OCI-LY3 (cell line): ENCODE data around the gene TMEM238.

Experiments
- H2AFZ ChIP-seq: fragments of 200-600, 300-600 bp; shearing (Covaris generic); 2 replicates; pipeline ENCODE4 v1.6.0; 2014; ENCODE audit warnings: antibody characterized with exemption, low read depth, low read length
- H3K27ac ChIP-seq: fragments of 200-600, 300-600 bp; sonication (generic); 2 replicates; pipeline ENCODE4 v1.5.1; 2014; ENCODE audit warnings: mild to moderate bottlenecking, low read length, moderate library complexity, mixed read lengths
- H3K27me3 ChIP-seq: fragments of 200-600, 300-600 bp; sonication (generic); 2 replicates; pipeline ENCODE4 v1.6.1; 2014; ENCODE audit warnings: low read depth, low read length, mixed read lengths
- H3K36me3 ChIP-seq: fragments of 200-600, 300-600 bp; sonication (generic); replicated peaks from 2 replicates; pipeline ENCODE3; 2014; ENCODE audit warnings: low read depth, low read length, mixed read lengths
- H3K4me1 ChIP-seq: fragments of 300-600, 200-600 bp; sonication (generic); 2 replicates; pipeline ENCODE4 v1.6.1; 2014; ENCODE audit warnings: low read length, mixed read lengths
- H3K4me2 ChIP-seq: fragments of 200-600, 300-600 bp; sonication (generic); 2 replicates; pipeline ENCODE4 v1.6.1; 2014; ENCODE audit warnings: low read length, mixed read lengths
- H3K4me3 ChIP-seq: fragments of 300-600, 200-600 bp; sonication (generic); 2 replicates; pipeline ENCODE4 v1.5.1; 2014; ENCODE audit warnings: antibody characterized with exemption, mild to moderate bottlenecking, low read length, moderate library complexity
- H3K79me2 ChIP-seq: fragments of 300-600, 200-600 bp; shearing (Covaris generic); 2 replicates; pipeline ENCODE4 v1.6.1; 2014; ENCODE audit warnings: mild to moderate bottlenecking, low read length, mixed read lengths
- H3K9ac ChIP-seq: fragments of 300-600, 200-600 bp; shearing (Covaris generic); 2 replicates; pipeline ENCODE4 v1.6.0; 2014; ENCODE audit warnings: mild to moderate bottlenecking, low read length, moderate library complexity
- H3K9me3 ChIP-seq: fragments of 200-600, 300-600 bp; shearing (Covaris generic); 2 replicates; pipeline ENCODE4 v1.6.1; 2014; ENCODE audit warnings: low read length, mixed read lengths; ENCODE audit not compliant: insufficient read depth
- H4K20me1 ChIP-seq: fragments of 200-600, 300-600 bp; sonication (generic); 2 replicates; pipeline ENCODE4 v1.6.1; 2016; ENCODE audit warnings: low read length, mixed read lengths; ENCODE audit not compliant: insufficient read depth
- EZH2phosphoT487 ChIP-seq: fragments of 200-600 bp; shearing (Covaris generic); IDR thresholded peaks from 2 replicates; pipeline ENCODE4 v1.6.1; 2018; ENCODE audit warnings: antibody characterized with exemption, mixed run types, low read depth
- TF ChIP-seq, protein P1 (sequence below): fragments of 200-600, 300-600 bp; sonication (generic); IDR thresholded peaks from 2 replicates; pipeline ENCODE4 v1.5.1; 2014; ENCODE audit warnings: antibody characterized with exemption, low read length, low read depth

TMEM238 gene

DNA sequence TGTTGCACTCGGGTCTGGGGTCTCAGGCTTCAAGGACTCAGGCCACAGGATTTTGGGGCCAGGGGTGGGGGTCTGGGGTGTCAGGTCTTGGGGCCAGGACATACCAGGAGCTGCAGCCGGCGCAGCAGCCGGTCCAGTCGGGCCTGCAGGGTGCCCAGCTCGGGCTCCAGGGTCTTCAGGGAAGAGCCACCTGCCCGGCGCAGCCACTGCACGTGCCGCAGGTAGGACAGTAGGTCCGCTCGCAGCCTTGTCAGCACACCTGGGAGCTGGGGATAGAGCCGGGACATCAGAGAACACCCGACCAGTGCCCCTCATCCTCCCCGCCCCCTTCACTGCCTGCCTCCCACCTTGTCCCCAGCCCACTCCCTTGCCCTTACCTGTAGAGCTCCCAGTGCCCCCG is 16.0 kb downstream of the TMEM238 start:
- Histone ChIP-seq H3K27me3 (peaks cover 12% of the 10 kb centered on the region; the same call in 1 of the 2 replicates), H3K9ac (no peak overlapping the region), H3K4me1 (0 out of 2 replicates have a peak, but pooled peaks cover 2% of the 10 kb centered on the region), H3K4me2 (no peak overlapping the region), H3K27ac (no peak overlapping the region), H3K4me3 (no peak overlapping the region), H3K79me2 (no peaks in the 10 kb centered on the region), H3K36me3 (no peaks in the 10 kb centered on the region), H2AFZ (no peak overlapping the region), H3K9me3 (no peaks in the 10 kb centered on the region), H4K20me1 (no peaks in the 10 kb centered on the region)
- TF ChIP-seq, protein P1, sequence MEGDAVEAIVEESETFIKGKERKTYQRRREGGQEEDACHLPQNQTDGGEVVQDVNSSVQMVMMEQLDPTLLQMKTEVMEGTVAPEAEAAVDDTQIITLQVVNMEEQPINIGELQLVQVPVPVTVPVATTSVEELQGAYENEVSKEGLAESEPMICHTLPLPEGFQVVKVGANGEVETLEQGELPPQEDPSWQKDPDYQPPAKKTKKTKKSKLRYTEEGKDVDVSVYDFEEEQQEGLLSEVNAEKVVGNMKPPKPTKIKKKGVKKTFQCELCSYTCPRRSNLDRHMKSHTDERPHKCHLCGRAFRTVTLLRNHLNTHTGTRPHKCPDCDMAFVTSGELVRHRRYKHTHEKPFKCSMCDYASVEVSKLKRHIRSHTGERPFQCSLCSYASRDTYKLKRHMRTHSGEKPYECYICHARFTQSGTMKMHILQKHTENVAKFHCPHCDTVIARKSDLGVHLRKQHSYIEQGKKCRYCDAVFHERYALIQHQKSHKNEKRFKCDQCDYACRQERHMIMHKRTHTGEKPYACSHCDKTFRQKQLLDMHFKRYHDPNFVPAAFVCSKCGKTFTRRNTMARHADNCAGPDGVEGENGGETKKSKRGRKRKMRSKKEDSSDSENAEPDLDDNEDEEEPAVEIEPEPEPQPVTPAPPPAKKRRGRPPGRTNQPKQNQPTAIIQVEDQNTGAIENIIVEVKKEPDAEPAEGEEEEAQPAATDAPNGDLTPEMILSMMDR: no peak
- no peak for TF ChIP-seq EZH2phosphoT487

DNA sequence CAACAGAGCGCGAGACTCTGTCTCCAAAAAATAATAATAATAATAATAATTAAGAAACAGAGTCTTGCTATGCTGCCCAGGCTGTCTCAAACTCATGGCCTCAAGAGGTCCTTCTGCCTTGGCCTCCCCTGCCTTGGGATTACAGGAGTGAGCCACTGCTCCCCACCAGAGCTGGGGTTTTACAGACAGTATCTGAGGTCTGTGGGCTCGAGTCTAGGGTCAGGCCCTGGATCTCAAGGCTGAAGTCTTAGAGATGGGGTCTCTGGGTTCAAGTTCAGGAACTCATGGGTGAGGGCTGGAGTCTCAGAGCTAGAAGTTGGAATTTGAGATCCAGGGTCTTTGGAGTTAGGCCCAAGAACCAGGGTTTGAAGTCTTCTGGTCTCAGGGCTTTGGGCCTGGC is 17.3 kb downstream of the TMEM238 start:
- Histone ChIP-seq H3K36me3 (no peaks in the 10 kb centered on the region), H3K4me2 (no peak overlapping the region), H3K27ac (no peak overlapping the region), H3K27me3 (peaks cover 7% of the 10 kb centered on the region; the same call in 1 of the 2 replicates), H3K9me3 (no peaks in the 10 kb centered on the region), H3K9ac (no peak overlapping the region), H4K20me1 (no peaks in the 10 kb centered on the region), H3K79me2 (no peaks in the 10 kb centered on the region), H2AFZ (no peak overlapping the region), H3K4me3 (no peak overlapping the region), H3K4me1 (no peaks in the 10 kb centered on the region)
- no peak for TF ChIP-seq EZH2phosphoT487
- TF ChIP-seq, protein P1: no peak

DNA sequence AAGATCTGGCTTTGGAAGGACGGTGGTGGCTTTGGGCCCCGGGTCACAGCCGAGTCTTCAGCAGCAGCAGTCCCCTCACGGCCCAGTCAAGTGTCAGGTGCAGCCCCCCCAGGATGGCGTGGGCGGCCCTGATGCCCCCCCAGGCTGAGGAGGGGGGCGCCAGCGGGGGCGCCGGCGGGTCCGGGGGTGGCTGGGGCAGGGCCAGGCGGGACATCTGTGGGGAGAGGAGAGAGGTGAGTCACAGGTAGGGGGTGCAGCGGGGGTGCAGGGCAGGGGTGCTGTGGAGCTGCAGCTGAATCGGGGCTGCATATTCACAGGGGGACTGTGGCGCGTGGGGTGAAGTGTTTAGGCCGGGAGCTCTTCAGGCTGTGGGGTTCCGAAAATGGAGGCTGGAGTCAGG is 18.1 kb downstream of the TMEM238 start:
- H3K27me3 ChIP-seq: 0 out of 2 replicates have a peak, but pooled peaks cover 4% of the 10 kb centered on the region
- TF ChIP-seq EZH2phosphoT487: no peak
- TF ChIP-seq, protein P1: no peak
- no peak overlapping the region for H3K4me3 ChIP-seq
- no peak overlapping the region for H3K4me2 ChIP-seq
- H4K20me1 ChIP-seq: no peaks in the 10 kb centered on the region
- no peaks in the 10 kb centered on the region for H3K36me3 ChIP-seq
- H3K27ac ChIP-seq: no peak overlapping the region
- H3K9ac ChIP-seq: no peak overlapping the region
- H2AFZ ChIP-seq: no peak overlapping the region
- H3K79me2 ChIP-seq: no peaks in the 10 kb centered on the region
- H3K9me3 ChIP-seq: no peaks in the 10 kb centered on the region
- H3K4me1 ChIP-seq: no peaks in the 10 kb centered on the region

DNA sequence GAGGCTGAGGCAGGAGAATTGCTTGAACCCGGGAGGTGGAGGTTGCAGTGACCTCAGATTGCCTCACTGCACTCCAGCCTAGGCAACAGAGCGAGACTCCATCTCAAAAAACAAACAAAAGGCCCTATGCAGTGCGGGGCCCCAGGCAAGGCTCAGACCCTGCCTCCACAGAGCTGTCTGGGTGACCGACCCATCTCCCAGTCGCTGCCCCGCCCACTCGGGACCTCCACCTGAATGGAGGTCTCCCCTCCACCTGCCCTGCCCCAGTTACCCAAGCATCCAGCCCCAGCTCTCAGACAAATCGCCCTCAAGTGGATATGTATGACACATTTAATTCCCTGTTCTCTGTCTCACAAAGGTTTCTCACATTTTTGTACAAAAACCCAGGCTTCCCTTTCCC is 18.8 kb downstream of the TMEM238 start:
- H3K27ac ChIP-seq: no peak overlapping the region
- no peaks in the 10 kb centered on the region for H3K27me3 ChIP-seq
- no peak overlapping the region for H2AFZ ChIP-seq
- no peaks in the 10 kb centered on the region for H4K20me1 ChIP-seq
- no peak overlapping the region for H3K4me3 ChIP-seq
- H3K79me2 ChIP-seq: no peaks in the 10 kb centered on the region
- H3K9me3 ChIP-seq: no peaks in the 10 kb centered on the region
- no peaks in the 10 kb centered on the region for H3K36me3 ChIP-seq
- no peak for TF ChIP-seq EZH2phosphoT487
- TF ChIP-seq, protein P1: no peak
- no peak overlapping the region for H3K9ac ChIP-seq
- H3K4me1 ChIP-seq: no peaks in the 10 kb centered on the region
- no peak overlapping the region for H3K4me2 ChIP-seq
